Activated T-helper 17 cell treated with anti-CD3 and anti-CD28 coated beads, Interleukin-2, amount 50 U/mL, for 72 hours (primary cell): ENCODE results near the gene SMIM38. TPM values are rescaled to one million over a fixed set of nuclear protein-coding genes. Genes with fewer than 3 reads are reported as not detected.
"Not testable (repeated sequence)": the region's sequence is repeated elsewhere in the genome, so short reads cannot be mapped to it uniquely, and the experiment has no call there.

Experiments
- ATAC-seq: fragments of 150-1000 bp; cut with Tn5 transposase; replicated peaks from 2 replicates; pipeline ENCODE4 v1.10.0; 2021; ENCODE audit warnings: mild to moderate bottlenecking, moderate library complexity
- H3K27ac Mint-ChIP-seq: one replicate; pipeline ENCODE4 v1.8.0; 2022; ENCODE audit warnings: mixed read lengths
- H3K27me3 Mint-ChIP-seq: one replicate; pipeline ENCODE4 v1.8.0; 2022; ENCODE audit warnings: mixed read lengths
- H3K36me3 Mint-ChIP-seq: one replicate; pipeline ENCODE4 v1.8.0; 2022; ENCODE audit warnings: low read depth, mild to moderate bottlenecking, mixed read lengths
- H3K4me1 Mint-ChIP-seq: one replicate; pipeline ENCODE4 v1.8.0; 2022; ENCODE audit warnings: mixed read lengths
- H3K4me3 Mint-ChIP-seq: one replicate; pipeline ENCODE4 v1.8.0; 2022; ENCODE audit warnings: mild to moderate bottlenecking, mixed read lengths
- H3K9me3 Mint-ChIP-seq: one replicate; pipeline ENCODE4 v1.8.0; 2022; ENCODE audit warnings: mixed read lengths
- total RNA-seq, 2 donors: library from RNA; stranded (reverse); gene quantifications; one replicate each; pipeline ENCODE4 v1.2.3, GENCODE V29; 2022

Gene SMIM38
- total RNA-seq, 2 donors from 2014 or later: 0.26 to 4.7 TPM

GRCh38 chr11:69140161-69140560, 15.6 kb upstream of the SMIM38 start:
- not testable (repeated sequence) for H3K36me3 Mint-ChIP-seq, H3K27me3 Mint-ChIP-seq, H3K9me3 Mint-ChIP-seq, H3K4me3 Mint-ChIP-seq, ATAC-seq, H3K27ac Mint-ChIP-seq
- peaks cover 17% of the 10 kb centered on the region for H3K4me1 Mint-ChIP-seq

GRCh38 chr11:69140635-69141034, 15.1 kb upstream of the SMIM38 start:
- no peak overlapping the region for H3K4me3 Mint-ChIP-seq
- no peak for ATAC-seq
- peaks cover 17% of the 10 kb centered on the region for H3K4me1 Mint-ChIP-seq

GRCh38 chr11:69141742-69142141, 14.0 kb upstream of the SMIM38 start:
- ATAC-seq: no peak
- peaks cover 4% of the 10 kb centered on the region for H3K27me3 Mint-ChIP-seq
- H3K27ac Mint-ChIP-seq: no peak overlapping the region
- no peak overlapping the region for H3K4me3 Mint-ChIP-seq
- H3K4me1 Mint-ChIP-seq: peaks cover 11% of the 10 kb centered on the region
- no peaks in the 10 kb centered on the region for H3K36me3 Mint-ChIP-seq
- peaks cover 12% of the 10 kb centered on the region for H3K9me3 Mint-ChIP-seq

More at GRCh38 chr11:69140635-69141034, 15.1 kb upstream of the SMIM38 start:
- no peaks in the 10 kb centered on the region for H3K27me3 Mint-ChIP-seq
- peaks cover 6% of the 10 kb centered on the region for H3K9me3 Mint-ChIP-seq
- H3K36me3 Mint-ChIP-seq: no peaks in the 10 kb centered on the region
- H3K27ac Mint-ChIP-seq: no peak overlapping the region

GRCh38 chr11:69142895-69143294, 12.8 kb upstream of the SMIM38 start:
- H3K4me3 Mint-ChIP-seq: no peak overlapping the region
- peaks cover 12% of the 10 kb centered on the region for H3K9me3 Mint-ChIP-seq
- H3K4me1 Mint-ChIP-seq: peaks cover 11% of the 10 kb centered on the region
- H3K27ac Mint-ChIP-seq: no peak overlapping the region
- H3K36me3 Mint-ChIP-seq: no peaks in the 10 kb centered on the region
- ATAC-seq: no peak
- peaks cover 4% of the 10 kb centered on the region for H3K27me3 Mint-ChIP-seq

GRCh38 chr11:69144316-69145049, 11.3 kb upstream of the SMIM38 start:
- Mint-ChIP-seq H3K36me3 (no peaks in the 10 kb centered on the region), H3K4me3 (peak overlapping the region; percentile 48), H3K27me3 (peaks cover 7% of the 10 kb centered on the region), H3K9me3 (peaks cover 15% of the 10 kb centered on the region), H3K27ac (peak overlapping the region; percentile 85), H3K4me1 (peaks cover 11% of the 10 kb centered on the region)
- peak; percentile 91 for ATAC-seq

GRCh38 chr11:69145050-69145380, 10.7 kb upstream of the SMIM38 start:
- Mint-ChIP-seq H3K9me3 (peaks cover 16% of the 10 kb centered on the region), H3K4me1 (peaks cover 11% of the 10 kb centered on the region), H3K27ac (peak overlapping the region; percentile 85), H3K27me3 (peaks cover 7% of the 10 kb centered on the region), H3K36me3 (no peaks in the 10 kb centered on the region), H3K4me3 (peak overlapping the region; percentile 48)
- ATAC-seq: no peak

GRCh38 chr11:69148377-69148762, 7.4 kb upstream of the SMIM38 start:
- peaks cover 19% of the 10 kb centered on the region for H3K9me3 Mint-ChIP-seq
- H3K4me1 Mint-ChIP-seq: peaks cover 11% of the 10 kb centered on the region
- H3K36me3 Mint-ChIP-seq: no peaks in the 10 kb centered on the region
- no peak for ATAC-seq
- no peak overlapping the region for H3K4me3 Mint-ChIP-seq
- peaks cover 7% of the 10 kb centered on the region for H3K27me3 Mint-ChIP-seq
- H3K27ac Mint-ChIP-seq: no peak overlapping the region

- peaks cover 7% of the 10 kb centered on the region for H3K27me3 Mint-ChIP-seq
- no peak for ATAC-seq
- peaks cover 19% of the 10 kb centered on the region for H3K9me3 Mint-ChIP-seq
- no peak overlapping the region for H3K4me3 Mint-ChIP-seq
- peaks cover 11% of the 10 kb centered on the region for H3K4me1 Mint-ChIP-seq
- no peaks in the 10 kb centered on the region for H3K36me3 Mint-ChIP-seq
- H3K27ac Mint-ChIP-seq: no peak overlapping the region
Observed at GRCh38 chr11:69148806-69149205, 6.9 kb upstream of the SMIM38 start.

GRCh38 chr11:69149338-69150045, 6.2 kb upstream of the SMIM38 start:
- not testable (repeated sequence) for H3K27me3 Mint-ChIP-seq, H3K4me3 Mint-ChIP-seq, H3K36me3 Mint-ChIP-seq, ATAC-seq, H3K27ac Mint-ChIP-seq, H3K4me1 Mint-ChIP-seq
- peaks cover 17% of the 10 kb centered on the region for H3K9me3 Mint-ChIP-seq

GRCh38 chr11:69150175-69150574, 5.6 kb upstream of the SMIM38 start:
- H3K27ac Mint-ChIP-seq: no peak overlapping the region
- H3K27me3 Mint-ChIP-seq: peaks cover 7% of the 10 kb centered on the region
- no peaks in the 10 kb centered on the region for H3K36me3 Mint-ChIP-seq
- H3K4me3 Mint-ChIP-seq: no peak overlapping the region
- H3K4me1 Mint-ChIP-seq: no peaks in the 10 kb centered on the region
- H3K9me3 Mint-ChIP-seq: peaks cover 12% of the 10 kb centered on the region
- no peak for ATAC-seq

GRCh38 chr11:69151836-69152235, 3.9 kb upstream of the SMIM38 start:
- H3K4me1 Mint-ChIP-seq: peaks cover 5% of the 10 kb centered on the region
- no peak for ATAC-seq
- H3K36me3 Mint-ChIP-seq: no peaks in the 10 kb centered on the region
- H3K27me3 Mint-ChIP-seq: peaks cover 7% of the 10 kb centered on the region
- no peak overlapping the region for H3K4me3 Mint-ChIP-seq
- H3K9me3 Mint-ChIP-seq: peaks cover 7% of the 10 kb centered on the region
- no peak overlapping the region for H3K27ac Mint-ChIP-seq

- no peak overlapping the region for H3K27ac Mint-ChIP-seq
- peaks cover 5% of the 10 kb centered on the region for H3K4me1 Mint-ChIP-seq
- H3K9me3 Mint-ChIP-seq: peaks cover 7% of the 10 kb centered on the region
- peaks cover 7% of the 10 kb centered on the region for H3K27me3 Mint-ChIP-seq
- ATAC-seq: no peak
- H3K36me3 Mint-ChIP-seq: no peaks in the 10 kb centered on the region
- H3K4me3 Mint-ChIP-seq: no peak overlapping the region
Observed at GRCh38 chr11:69152733-69153421, 2.9 kb upstream of the SMIM38 start.

- Mint-ChIP-seq H3K27ac (no peak overlapping the region), H3K9me3 (peaks cover 7% of the 10 kb centered on the region), H3K27me3 (peaks cover 7% of the 10 kb centered on the region), H3K4me3 (no peak overlapping the region), H3K4me1 (peaks cover 5% of the 10 kb centered on the region), H3K36me3 (no peaks in the 10 kb centered on the region)
- peak; percentile 38 for ATAC-seq
Observed at GRCh38 chr11:69153661-69154060, 2.1 kb upstream of the SMIM38 start.

GRCh38 chr11:69154211-69154913, 1.4 kb upstream of the SMIM38 start:
- H3K27me3 Mint-ChIP-seq: peaks cover 4% of the 10 kb centered on the region
- no peak overlapping the region for H3K27ac Mint-ChIP-seq
- no peak for ATAC-seq
- no peak overlapping the region for H3K4me3 Mint-ChIP-seq
- peaks cover 4% of the 10 kb centered on the region for H3K9me3 Mint-ChIP-seq
- no peaks in the 10 kb centered on the region for H3K36me3 Mint-ChIP-seq
- H3K4me1 Mint-ChIP-seq: peaks cover 5% of the 10 kb centered on the region
